ENCODE data around the gene RCAN3.

Gene RCAN3

DNA sequence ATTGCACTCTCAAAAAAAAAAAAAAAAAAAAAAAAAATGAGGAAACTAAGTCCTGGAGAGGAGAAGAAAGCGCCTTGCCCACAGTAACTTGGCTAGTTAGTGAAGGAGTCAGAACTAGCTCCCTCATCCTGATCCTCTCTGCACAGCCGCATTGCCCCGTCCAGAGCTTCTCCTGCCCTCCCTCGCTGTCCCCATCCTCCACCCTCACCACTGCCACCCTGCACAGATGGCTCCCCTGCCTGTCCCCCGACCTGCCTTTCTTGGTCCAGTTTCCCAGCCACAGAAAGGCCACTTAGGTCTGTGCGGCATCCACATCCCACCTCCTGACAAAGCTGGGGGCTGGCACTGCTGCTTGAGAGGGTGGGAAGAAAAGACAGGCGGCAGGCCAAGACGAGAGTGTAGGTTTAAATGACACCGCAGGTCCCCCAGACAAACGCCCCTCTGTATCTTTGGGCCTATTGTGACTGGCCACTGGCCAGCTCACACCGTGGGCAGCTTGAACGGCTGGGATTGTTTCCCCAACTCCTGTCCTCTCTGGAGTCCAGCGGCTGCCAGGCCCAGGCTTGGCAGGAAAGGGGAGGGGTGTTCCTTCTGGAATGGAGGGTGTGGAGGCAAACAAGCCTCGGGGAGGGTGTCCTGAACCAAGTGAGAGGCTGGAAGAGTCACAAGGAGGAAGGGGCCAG is 73.4 kb downstream of the RCAN3 start:
- Histone ChIP-seq H3K36me3 (no peaks in the 10 kb centered on the region), H3K27ac (no peak overlapping the region), H3K4me3 (no peak overlapping the region), H3K9me3 (no peaks in the 10 kb centered on the region), H3K27me3 (peaks cover 0 to 23% of the 10 kb centered on the region in 2 donors), H3K4me1 (peaks cover 0 to 4% (median 0%) of the 10 kb centered on the region in 4 donors)
- DNase-seq = no peak
- intact Hi-C loops (cut with DNase I; ENCODE audit: low total_unique reads) = no loop called here
- TF ChIP-seq, protein P1, sequence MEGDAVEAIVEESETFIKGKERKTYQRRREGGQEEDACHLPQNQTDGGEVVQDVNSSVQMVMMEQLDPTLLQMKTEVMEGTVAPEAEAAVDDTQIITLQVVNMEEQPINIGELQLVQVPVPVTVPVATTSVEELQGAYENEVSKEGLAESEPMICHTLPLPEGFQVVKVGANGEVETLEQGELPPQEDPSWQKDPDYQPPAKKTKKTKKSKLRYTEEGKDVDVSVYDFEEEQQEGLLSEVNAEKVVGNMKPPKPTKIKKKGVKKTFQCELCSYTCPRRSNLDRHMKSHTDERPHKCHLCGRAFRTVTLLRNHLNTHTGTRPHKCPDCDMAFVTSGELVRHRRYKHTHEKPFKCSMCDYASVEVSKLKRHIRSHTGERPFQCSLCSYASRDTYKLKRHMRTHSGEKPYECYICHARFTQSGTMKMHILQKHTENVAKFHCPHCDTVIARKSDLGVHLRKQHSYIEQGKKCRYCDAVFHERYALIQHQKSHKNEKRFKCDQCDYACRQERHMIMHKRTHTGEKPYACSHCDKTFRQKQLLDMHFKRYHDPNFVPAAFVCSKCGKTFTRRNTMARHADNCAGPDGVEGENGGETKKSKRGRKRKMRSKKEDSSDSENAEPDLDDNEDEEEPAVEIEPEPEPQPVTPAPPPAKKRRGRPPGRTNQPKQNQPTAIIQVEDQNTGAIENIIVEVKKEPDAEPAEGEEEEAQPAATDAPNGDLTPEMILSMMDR (IDR thresholded peaks at IDR 0.05) = no peak

DNA sequence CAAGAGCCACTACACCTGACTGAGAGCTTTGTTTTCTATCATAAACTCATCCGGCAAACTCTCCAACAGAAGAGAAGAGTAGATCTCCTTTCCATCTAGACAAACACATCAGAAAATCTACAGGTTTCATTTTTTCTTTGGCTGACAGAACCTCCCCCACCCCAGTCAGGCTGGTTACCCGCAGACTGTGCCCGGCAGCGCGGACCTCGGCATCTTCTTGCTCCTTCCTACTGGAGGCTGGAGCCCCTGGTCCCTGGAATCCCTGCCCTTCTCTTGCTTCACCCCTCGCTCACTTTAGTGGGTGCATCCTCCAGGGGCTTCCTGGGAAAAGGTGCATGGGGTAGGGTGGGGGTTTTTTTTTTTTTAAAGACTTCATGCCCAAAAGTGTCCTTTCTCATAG is 76.2 kb downstream of the RCAN3 start:
- Histone ChIP-seq H3K9me3 (no peaks in the 10 kb centered on the region), H3K27ac (no peak overlapping the region), H3K4me1 (peaks cover 0 to 4% (median 0%) of the 10 kb centered on the region in 4 donors), H3K27me3 (peaks cover 0 to 14% of the 10 kb centered on the region in 2 donors), H3K4me3 (no peak overlapping the region), H3K36me3 (no peaks in the 10 kb centered on the region)
- intact Hi-C loops (cut with DNase I; ENCODE audit: low total_unique reads) = no loop called here
- TF ChIP-seq, protein P1 (IDR thresholded peaks at IDR 0.05) = no peak
- no peak for DNase-seq

DNA sequence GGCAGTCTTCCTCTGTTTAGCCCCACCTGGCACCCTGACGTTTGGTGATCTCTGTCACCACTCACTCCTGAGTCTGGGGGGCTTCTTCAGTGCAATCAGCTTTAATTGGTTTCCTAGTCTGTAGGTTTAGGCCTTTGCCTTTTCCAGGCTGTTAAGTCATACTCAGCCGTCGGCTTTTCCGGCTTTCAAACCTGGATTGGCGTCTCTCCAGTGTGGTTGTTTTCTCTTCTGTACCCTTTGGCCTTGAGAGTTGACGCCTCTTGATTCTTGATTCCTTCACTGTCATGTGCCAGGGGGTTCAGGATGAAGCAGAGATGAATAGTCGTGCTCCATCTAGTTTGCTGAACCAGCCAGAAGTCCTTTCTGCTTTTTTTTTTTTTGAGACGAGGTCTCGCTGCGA is 78.1 kb downstream of the RCAN3 start:
- H3K9me3 ChIP-seq = no peaks in the 10 kb centered on the region
- peaks cover 0 to 14% of the 10 kb centered on the region in 2 donors for H3K27me3 ChIP-seq
- no peaks in the 10 kb centered on the region for H3K36me3 ChIP-seq
- no peak for DNase-seq
- peaks cover 0 to 4% (median 0%) of the 10 kb centered on the region in 4 donors for H3K4me1 ChIP-seq
- intact Hi-C loops (cut with DNase I; ENCODE audit: low total_unique reads) = no loop called here
- TF ChIP-seq, protein P1 (IDR thresholded peaks at IDR 0.05) = no peak
- no peak overlapping the region for H3K27ac ChIP-seq
- H3K4me3 ChIP-seq = no peak overlapping the region

DNA sequence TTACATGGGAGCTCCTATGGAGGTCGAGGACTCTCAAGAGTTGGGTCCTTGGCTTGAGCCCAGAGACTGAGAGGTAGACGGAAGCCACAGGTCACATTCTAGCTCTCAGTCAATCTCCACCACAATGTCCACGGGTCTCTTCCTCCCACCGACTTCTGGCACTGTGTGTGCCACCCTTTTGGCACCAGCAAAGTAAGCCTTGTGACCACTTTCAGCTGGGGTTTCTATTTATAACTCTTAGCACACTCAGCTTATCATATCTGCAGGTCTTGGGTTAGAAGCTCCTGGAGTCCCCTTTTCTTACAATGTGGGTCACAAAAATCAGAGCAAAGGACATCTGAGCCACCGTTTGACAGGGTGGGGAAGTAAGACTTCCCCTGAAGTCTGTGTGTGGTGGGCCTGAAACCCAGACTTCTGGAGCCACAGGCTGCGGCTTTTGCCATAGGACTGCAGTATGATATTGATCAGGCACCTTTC is 81.6 kb downstream of the RCAN3 start:
- no peak for DNase-seq
- Histone ChIP-seq H3K4me1 (no peaks in the 10 kb centered on the region), H3K27me3 (peaks cover 0 to 27% of the 10 kb centered on the region in 2 donors), H3K36me3 (no peaks in the 10 kb centered on the region), H3K9me3 (no peaks in the 10 kb centered on the region), H3K4me3 (no peak overlapping the region), H3K27ac (no peak overlapping the region)
- intact Hi-C loops (cut with DNase I; ENCODE audit: low total_unique reads) = no loop called here
- TF ChIP-seq, protein P1 (IDR thresholded peaks at IDR 0.05) = no peak

DNA sequence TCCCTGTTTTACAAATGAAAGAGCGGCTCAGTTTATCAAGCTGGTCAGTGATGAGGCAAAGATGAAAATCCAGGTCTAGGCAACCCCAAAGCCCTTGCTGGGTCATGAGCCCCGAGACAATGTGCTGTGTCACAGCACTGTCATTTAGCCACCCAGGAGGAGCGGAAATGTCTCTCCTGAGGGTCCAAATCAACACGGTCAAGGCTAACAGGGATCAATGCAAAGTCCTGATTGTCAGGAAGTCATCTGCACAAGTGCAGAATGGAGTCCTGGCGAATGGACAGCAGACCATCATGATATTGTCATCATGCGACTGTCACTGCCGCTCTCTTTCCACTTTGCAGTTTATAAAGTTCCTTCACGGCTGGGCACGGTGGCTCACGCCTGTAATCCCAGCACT is 83.5 kb downstream of the RCAN3 start:
- no peaks in the 10 kb centered on the region for H3K9me3 ChIP-seq
- H3K4me3 ChIP-seq = no peak overlapping the region
- intact Hi-C loops (cut with DNase I; ENCODE audit: low total_unique reads) = no loop called here
- peaks cover 0 to 22% of the 10 kb centered on the region in 2 donors for H3K27me3 ChIP-seq
- TF ChIP-seq, protein P1 (IDR thresholded peaks at IDR 0.05) = no peak
- no peak for DNase-seq
- no peaks in the 10 kb centered on the region for H3K4me1 ChIP-seq
- H3K36me3 ChIP-seq = no peaks in the 10 kb centered on the region
- no peak overlapping the region for H3K27ac ChIP-seq
